Stimulated activated CD4-positive, alpha-beta T cell treated with anti-CD3 and anti-CD28 coated beads, Interleukin-2, amount 100 ng/mL, for 48 hours (primary cell): Measurements from ENCODE around the gene LRTM2.

Experiments used
- DNase-seq, 2 donors: peaks; one replicate each; pipeline ENCODE4 v3.0.0-alpha.2; 2020

LRTM2 gene

GRCh38 chr12:1798641-1799020 is 21.7 kb upstream of the LRTM2 start:
- no peak for DNase-seq

DNA sequence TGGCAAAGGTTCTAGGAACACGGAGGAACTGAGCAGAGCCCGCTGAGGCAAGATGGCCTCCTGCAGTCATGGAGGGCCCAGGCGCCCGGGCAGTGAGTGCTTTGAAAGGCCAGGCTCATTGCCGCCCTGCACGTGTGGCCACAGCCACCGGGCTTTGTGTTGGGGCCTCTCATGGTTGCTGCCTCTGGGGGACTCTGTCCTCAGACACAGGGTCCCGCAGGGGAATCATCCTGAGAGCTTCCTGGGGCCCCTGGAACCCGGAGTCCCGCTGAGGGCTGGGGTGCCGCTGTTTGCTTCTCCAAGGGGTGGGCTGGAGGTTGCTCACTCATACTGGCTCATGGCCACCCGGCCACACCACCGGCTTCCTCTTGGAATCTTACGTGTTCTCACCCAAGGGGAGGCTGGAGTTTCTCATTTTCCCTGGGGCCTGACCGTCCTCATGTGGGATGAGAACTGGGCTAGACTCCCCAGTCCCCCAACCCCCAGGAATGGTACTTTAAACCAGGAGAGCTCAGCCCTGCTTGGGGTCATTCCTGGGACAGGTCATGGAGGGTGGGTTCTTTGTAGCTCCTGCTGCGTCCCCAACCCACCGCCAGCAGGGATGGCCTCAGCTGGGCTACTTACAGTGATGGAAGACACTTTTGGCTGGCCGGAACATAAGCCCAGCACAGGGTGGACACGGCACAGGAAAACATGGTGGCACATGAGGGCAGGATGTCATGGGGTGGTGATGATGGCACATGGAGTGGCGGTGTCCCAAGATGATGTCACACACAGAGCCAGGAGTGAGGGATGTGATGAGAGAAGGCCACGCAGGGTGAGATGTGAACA is 21.1 kb upstream of the LRTM2 start:
- no peak for DNase-seq

DNA sequence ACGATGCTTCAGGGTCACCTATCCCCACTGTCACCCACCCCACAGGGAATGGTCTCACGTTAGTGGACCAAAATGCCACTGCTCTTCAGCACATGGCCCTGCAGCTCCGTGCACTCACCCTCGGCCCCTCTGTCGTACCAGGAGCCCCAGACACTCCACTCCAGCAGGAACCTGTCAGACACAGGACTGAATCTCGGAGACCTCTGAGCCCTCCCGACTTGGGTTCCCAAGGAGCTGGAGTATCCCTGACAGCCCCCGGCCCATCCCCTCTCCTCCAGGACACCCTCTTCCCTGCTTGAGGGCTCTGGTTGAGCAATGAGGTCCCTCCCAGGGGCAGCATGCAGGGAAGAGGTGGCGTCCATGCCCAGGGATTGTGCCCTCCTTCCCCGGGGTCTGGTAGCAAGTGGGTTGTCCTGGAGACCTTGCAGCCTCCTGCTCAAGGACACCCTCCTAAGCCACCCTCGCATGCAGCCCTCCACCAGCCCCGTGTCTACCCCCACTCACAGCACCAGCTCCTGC is 20.4 kb upstream of the LRTM2 start:
- no peak for DNase-seq

DNA sequence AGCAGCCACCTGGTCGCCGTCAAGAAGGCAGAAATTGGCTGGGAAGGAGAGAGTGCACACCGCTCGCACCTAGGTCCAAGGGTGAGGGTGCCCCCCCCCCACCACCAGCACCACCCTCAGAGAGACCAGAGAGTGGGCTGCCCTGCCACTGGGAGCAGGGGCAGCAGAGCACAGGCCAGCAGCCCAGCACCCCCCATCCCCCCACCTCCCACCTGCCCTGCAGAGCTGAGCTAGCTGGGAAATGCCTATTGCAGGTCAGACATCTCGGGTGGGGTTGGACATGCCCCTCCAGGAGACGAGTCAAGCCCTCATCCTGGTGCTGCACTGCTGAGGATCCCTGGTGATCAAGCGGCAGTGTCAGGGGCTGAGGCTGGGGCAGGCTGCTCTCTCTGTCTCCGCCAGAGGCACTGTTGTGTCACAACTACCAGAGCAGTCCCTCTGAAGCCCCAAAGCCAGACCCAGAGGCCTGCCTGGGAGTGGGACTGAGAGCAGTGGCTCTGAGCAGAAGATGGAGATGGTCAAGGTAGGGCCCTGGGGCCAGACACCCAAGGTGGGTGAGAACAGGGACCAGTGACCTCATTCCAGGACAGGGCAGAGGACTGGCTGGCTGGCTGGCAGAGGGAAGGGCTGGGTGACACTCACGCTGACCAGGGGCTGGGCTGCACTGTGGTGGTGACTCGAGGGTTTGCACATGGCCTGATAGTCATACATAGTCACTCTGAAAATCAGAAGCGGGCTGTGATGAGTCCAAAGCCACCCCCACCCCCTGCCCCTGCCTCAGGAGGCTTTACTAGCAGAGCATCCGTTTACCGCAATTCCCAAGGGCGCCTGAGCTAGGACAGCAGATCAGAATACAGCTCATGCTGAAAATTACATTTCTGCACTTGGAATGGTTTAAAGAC is 19.7 kb upstream of the LRTM2 start:
- no peak for DNase-seq

GRCh38 chr12:1801303-1801975 is 18.9 kb upstream of the LRTM2 start:
- no peak for DNase-seq

DNA sequence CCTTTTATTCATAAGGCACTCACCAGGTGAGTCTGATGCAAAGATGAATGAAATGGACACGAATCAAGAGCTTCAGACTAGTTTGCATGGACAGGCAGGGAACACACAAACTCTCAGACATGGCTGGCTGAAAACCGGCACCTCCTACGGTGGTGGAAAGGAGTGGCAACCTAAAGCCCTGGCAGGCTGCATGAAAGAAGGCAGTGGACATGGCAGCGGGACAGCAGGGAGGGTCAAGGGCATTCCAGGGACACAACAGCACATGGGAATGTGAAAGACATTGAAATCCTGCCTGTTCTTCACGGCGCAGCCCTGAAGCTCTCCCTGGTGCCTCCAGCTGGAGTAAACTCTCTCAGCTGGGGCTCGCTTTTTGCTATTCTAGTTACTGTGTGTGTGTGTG is 16.6 kb upstream of the LRTM2 start:
- no peak for DNase-seq

- DNase-seq = peak; percentile 79 to 82
Observed at GRCh38 chr12:1804545-1805332, 15.6 kb upstream of the LRTM2 start.

- no peak for DNase-seq
Observed at GRCh38 chr12:1805441-1806081, 14.8 kb upstream of the LRTM2 start.

- no peak for DNase-seq
Observed at GRCh38 chr12:1806301-1807086, 13.9 kb upstream of the LRTM2 start.

GRCh38 chr12:1807087-1807860 is 13.1 kb upstream of the LRTM2 start:
- no peak for DNase-seq

GRCh38 chr12:1808036-1808797 is 12.1 kb upstream of the LRTM2 start:
- no peak for DNase-seq

GRCh38 chr12:1808798-1809480 is 11.4 kb upstream of the LRTM2 start:
- DNase-seq = no peak

DNA sequence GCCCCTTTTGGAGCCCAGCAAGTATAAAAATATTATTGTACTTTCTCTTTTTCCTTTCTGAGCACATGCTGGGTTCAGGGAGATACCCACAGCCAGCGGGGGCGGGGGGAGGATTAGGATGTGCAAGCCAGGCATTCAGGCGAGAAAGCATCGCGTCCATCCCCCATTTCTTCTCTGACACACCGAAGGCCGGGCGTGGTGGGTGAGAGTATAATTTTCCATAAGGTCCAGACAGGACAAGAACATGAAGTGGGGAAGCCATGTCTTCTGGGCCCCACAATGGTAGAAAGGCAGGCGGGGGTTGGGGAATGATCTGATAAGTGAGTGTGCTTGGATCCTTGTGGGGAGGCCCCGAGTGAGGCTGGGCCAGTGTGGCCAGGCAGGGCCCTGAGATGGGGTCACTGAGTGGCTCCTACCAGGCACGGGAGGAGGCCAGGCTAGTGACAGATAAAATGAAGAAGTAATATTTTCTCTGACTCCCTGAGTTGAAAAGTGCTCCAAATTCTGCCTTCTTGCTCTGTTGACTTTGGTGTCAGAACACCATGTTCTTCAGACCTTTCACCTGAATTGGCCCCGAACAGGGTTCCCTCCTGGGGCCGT is 10.7 kb upstream of the LRTM2 start:
- DNase-seq = no peak

DNA sequence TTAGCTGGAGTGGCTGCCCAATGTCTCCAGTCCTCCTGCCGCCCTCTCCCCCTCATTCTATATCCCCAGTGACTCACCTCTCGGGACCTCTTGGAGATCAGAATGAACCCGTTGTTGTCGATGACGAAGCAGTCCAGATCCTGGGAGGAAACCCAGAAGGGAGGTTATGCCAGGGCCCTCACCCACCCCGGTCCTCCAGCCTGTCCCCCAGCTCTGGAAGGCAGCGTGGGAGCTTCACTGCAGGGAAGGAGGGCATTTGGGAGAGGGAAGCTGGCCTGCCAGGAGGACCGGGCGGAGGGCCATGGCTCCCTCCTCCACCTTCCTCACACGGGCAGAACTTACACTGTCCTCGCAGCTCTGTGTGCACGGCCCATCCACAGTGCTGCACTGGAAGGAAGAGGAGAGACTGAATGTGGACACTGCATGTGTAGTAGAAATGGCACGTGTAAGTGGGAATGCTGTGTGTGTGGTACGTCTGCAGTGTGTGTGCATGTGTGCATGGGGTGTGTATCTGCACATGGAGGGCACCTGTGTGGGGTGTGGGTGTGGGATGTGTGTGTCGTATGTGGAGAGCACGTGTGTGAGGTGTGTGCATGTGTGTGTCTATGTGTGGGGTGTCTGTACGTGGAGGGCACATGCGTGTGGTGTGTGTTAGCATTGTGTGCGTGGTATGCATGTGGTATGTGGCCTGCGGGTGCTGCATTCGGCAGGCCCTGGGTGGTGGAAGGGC is 10.0 kb upstream of the LRTM2 start:
- no peak for DNase-seq

GRCh38 chr12:1810931-1811280 is 9.5 kb upstream of the LRTM2 start:
- DNase-seq = no peak

DNA sequence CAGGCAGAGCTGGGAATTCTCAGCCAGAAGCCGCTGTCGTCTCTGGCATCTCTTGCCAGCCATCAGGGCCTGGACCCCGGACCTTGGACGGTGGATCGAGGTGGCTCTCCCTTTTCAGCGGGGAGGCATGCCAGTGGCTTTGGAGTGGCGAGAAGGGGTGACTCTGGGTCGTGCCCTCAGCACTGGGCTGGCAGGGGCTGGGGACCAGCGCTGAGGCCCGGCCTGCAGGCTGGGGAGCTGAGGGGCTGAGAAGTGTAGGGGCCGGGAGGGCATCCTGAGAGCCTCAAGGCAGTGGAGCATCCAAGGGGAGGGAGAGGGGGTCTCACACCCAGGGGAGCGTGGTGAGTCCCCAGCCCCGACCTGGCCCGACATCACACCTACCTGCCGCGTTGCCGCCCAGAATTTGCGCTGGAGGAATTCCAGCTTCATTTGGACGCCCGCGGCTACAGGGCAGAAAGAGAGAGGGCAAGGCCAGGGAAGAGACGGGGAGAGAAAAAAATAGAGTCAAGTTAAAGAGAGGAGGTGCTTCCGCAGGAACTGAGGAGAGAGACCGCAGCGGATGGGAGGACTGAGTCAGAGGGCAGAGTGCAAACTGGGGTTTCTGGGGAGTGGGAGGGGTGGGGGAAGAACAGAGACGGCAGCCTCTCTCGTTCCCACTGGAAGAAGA is 9.0 kb upstream of the LRTM2 start:
- DNase-seq = no peak

- DNase-seq = no peak
Observed at GRCh38 chr12:1811948-1812291, 8.4 kb upstream of the LRTM2 start.
